ENCODE data around the gene RAPGEF5. TPM values are rescaled to one million over a fixed set of nuclear protein-coding genes. Genes with fewer than 3 reads are reported as not detected.

The RAPGEF5 gene
- total and polyA plus RNA-seq, 10 of the 15 experiments (the other 5 are each of a cell fraction or from before 2014, with no cell fraction given) = 0.38 to 4.0 (median 1.6) TPM; not detected in 1

DNA sequence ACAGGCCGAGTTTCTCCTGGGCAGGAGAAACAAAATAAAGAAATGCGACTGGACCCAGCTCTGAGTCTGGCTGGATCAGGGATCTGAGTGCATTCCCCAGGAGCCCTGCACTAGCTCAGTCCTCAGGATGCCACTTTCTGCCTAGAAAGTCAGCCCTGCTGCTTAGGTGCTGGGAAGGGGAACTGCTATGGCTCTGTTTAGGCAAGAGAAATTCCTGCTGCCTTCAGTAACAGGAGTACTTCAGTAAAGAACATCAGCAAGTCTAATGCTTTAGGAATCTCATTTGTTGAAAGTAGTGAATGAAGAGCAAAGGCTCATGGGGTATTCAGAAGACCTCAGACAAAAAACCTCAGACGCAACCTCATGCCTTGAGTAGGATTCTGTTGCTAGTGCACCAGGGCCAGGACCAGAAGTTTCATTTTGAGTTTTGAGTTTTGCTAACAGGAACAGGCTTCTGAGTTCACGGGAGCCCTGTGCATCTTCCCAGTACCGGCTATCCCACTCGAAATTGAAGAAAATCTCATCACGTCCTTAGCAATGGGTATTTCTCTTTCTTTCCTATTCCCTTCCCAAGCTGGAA is 240.4 kb downstream of the RAPGEF5 start:
- H3K9me3 ChIP-seq (replicated peaks; ENCODE audit: control insufficient read depth, insufficient read depth, low read length) = no peaks in the 10 kb centered on the region; the same call in 2 of the 3 replicates
- FAIRE-seq (peak; percentile 35), DNase-seq (ENCODE audit: low read depth, low spot score) (no peak), ATAC-seq (no peak)
- TF ChIP-seq, protein P1, sequence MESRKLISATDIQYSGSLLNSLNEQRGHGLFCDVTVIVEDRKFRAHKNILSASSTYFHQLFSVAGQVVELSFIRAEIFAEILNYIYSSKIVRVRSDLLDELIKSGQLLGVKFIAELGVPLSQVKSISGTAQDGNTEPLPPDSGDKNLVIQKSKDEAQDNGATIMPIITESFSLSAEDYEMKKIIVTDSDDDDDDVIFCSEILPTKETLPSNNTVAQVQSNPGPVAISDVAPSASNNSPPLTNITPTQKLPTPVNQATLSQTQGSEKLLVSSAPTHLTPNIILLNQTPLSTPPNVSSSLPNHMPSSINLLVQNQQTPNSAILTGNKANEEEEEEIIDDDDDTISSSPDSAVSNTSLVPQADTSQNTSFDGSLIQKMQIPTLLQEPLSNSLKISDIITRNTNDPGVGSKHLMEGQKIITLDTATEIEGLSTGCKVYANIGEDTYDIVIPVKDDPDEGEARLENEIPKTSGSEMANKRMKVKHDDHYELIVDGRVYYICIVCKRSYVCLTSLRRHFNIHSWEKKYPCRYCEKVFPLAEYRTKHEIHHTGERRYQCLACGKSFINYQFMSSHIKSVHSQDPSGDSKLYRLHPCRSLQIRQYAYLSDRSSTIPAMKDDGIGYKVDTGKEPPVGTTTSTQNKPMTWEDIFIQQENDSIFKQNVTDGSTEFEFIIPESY (IDR thresholded peaks at IDR 0.05) = no peak
- peak; percentile 36; the same call in 1 of the 2 replicates for TF ChIP-seq RUNX3 (IDR thresholded peaks at IDR 0.05; ENCODE audit: low read length)
- H2AFZ ChIP-seq (ENCODE audit: control insufficient read depth, low read depth, low read length) = no peak overlapping the region
- ChIA-PET POLR2A (no interaction called here), RAD21 (ENCODE audit: unreplicated experiment) (no interaction called here), SMC1A (ENCODE audit: uncharacterized antibody, unreplicated experiment) (interaction anchor here (0.8 kb wide), 1 partner anchor 22 kb away, joined by 3 read pairs; no protein-coding TSS in a partner anchor), CTCF (interaction anchor here (1.4 kb wide), 1 partner anchor 13 kb away, joined by 3 read pairs; no protein-coding TSS in a partner anchor)
- no TSS peak for BruUV-seq (replicated peaks)
- H3K4me1 ChIP-seq (ENCODE audit: control insufficient read depth, insufficient read depth, low read length) = peaks cover 18% of the 10 kb centered on the region; the same call in 1 of the 2 replicates
- 0 out of 4 replicates have a peak, but pooled peaks cover 0 to 1% of the 10 kb centered on the region in 2 experiments for H3K27me3 ChIP-seq (replicated peaks in 1 of 2; ENCODE audit: control insufficient read depth in 2 of 2, insufficient read depth in 2 of 2, low read length in 1 of 2)
- no peak overlapping the region for H3K27ac ChIP-seq (ENCODE audit: control insufficient read depth, insufficient read depth)
- no peak overlapping the region for H3K4me3 ChIP-seq
- no peaks in the 10 kb centered on the region for H3K79me2 ChIP-seq (ENCODE audit: control insufficient read depth, insufficient read depth, low read length)
- in situ Hi-C loops (cut with MboI) = loop anchor here (25.0 kb wide), 1 partner anchor 621 kb away; the partner anchor contains the start of gene IL6
- no peaks in the 10 kb centered on the region for H4K20me1 ChIP-seq (ENCODE audit: control insufficient read depth, insufficient read depth)
- no peak overlapping the region for H3K4me2 ChIP-seq (ENCODE audit: control insufficient read depth, insufficient read depth)
- WGBS (ENCODE audit: insufficient coverage, insufficient replicate concordance, low lambda C conversion rate, missing lambda C conversion rate) = 16% methylated on average over 7 of the region's 7 CpGs
- H3K36me3 ChIP-seq (ENCODE audit: control insufficient read depth in 2 of 2, insufficient read depth in 2 of 2, low read length in 1 of 2) = no peaks in the 10 kb centered on the region
- intact Hi-C loops (cut with micrococcal nuclease; ENCODE audit: unreplicated experiment) = no loop called here
- no peak overlapping the region for H3K9ac ChIP-seq (ENCODE audit: control insufficient read depth, insufficient read depth, low read length)

DNA sequence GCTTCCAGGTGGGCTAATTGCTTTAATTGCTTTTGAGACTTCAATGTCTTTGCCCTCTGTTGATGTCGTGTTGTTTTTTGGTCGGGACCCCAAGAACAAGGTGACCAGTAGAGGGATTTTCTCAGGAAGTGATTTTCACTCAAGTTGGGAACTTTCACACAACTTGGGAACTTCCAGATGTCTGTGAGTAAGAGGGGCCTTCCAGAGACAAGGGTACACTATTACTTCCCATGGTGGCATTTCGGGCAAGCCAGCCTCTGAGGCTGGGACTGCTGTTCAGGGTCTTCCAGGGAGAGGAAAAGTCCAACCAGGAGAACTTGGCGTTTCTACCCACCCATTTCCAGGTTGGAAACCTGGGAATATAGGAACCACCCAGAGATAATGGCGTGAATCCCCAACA is 241.3 kb downstream of the RAPGEF5 start:
- intact Hi-C loops (cut with micrococcal nuclease; ENCODE audit: unreplicated experiment) = no loop called here
- no peak for ATAC-seq
- no peaks in the 10 kb centered on the region; the same call in 2 of the 3 replicates for H3K9me3 ChIP-seq (replicated peaks; ENCODE audit: control insufficient read depth, insufficient read depth, low read length)
- CTCF ChIA-PET = interaction anchor here (0.7 to 1.4 kb wide), 2 partner anchors 12 to 22 kb away, joined by 3 to 4 read pairs; no protein-coding TSS in a partner anchor
- FAIRE-seq = no peak
- 0 out of 4 replicates have a peak, but pooled peaks cover 0 to 1% of the 10 kb centered on the region in 2 experiments for H3K27me3 ChIP-seq (replicated peaks in 1 of 2; ENCODE audit: control insufficient read depth in 2 of 2, insufficient read depth in 2 of 2, low read length in 1 of 2)
- no peak overlapping the region for H3K27ac ChIP-seq (ENCODE audit: control insufficient read depth, insufficient read depth)
- RAD21 ChIA-PET (ENCODE audit: unreplicated experiment) = interaction anchor here (1.1 kb wide), 1 partner anchor 339 kb away, joined by 3 read pairs; no protein-coding TSS in a partner anchor
- H3K36me3 ChIP-seq (ENCODE audit: control insufficient read depth in 2 of 2, insufficient read depth in 2 of 2, low read length in 1 of 2) = no peaks in the 10 kb centered on the region
- in situ Hi-C loops (cut with MboI) = loop anchor here (25.0 kb wide), 1 partner anchor 622 kb away; the partner anchor contains the start of gene IL6
- no peak for DNase-seq (ENCODE audit: low read depth, low spot score)
- no TSS peak for BruUV-seq (replicated peaks)
- POLR2A ChIA-PET = no interaction called here
- SMC1A ChIA-PET (ENCODE audit: uncharacterized antibody, unreplicated experiment) = interaction anchor here (0.6 to 2.0 kb wide), 2 partner anchors 116 to 342 kb away, joined by 3 to 5 read pairs; no protein-coding TSS in a partner anchor
- H3K4me2 ChIP-seq (ENCODE audit: control insufficient read depth, insufficient read depth) = no peak overlapping the region
- H3K79me2 ChIP-seq (ENCODE audit: control insufficient read depth, insufficient read depth, low read length) = no peaks in the 10 kb centered on the region
- WGBS (ENCODE audit: insufficient coverage, insufficient replicate concordance, low lambda C conversion rate, missing lambda C conversion rate) = 20% methylated on average over 5 of the region's 5 CpGs
- no peaks in the 10 kb centered on the region for H4K20me1 ChIP-seq (ENCODE audit: control insufficient read depth, insufficient read depth)
- no peak overlapping the region for H3K9ac ChIP-seq (ENCODE audit: control insufficient read depth, insufficient read depth, low read length)
- H3K4me3 ChIP-seq = no peak overlapping the region
- peaks cover 18% of the 10 kb centered on the region; the same call in 1 of the 2 replicates for H3K4me1 ChIP-seq (ENCODE audit: control insufficient read depth, insufficient read depth, low read length)
- no peak overlapping the region for H2AFZ ChIP-seq (ENCODE audit: control insufficient read depth, low read depth, low read length)
- TF ChIP-seq NRF1 (conservative IDR thresholded peaks at IDR 0.05; ENCODE audit: low read depth, low read length) = no peak
- no peak for TF ChIP-seq JUNB (IDR thresholded peaks at IDR 0.05)
- no peak for TF ChIP-seq CHD1 (IDR thresholded peaks at IDR 0.05; ENCODE audit: low read depth, low read length)
- TF ChIP-seq CHD4 (IDR thresholded peaks at IDR 0.05) = no peak
- no peak for TF ChIP-seq POU2F2 (IDR thresholded peaks at IDR 0.05; ENCODE audit: borderline replicate concordance, low read depth, low read length)
- no peak for TF ChIP-seq NR2F1 (conservative IDR thresholded peaks at IDR 0.05)
- no peak for TF ChIP-seq ETV6 (conservative IDR thresholded peaks at IDR 0.05 in 1 of 2, IDR thresholded peaks at IDR 0.05 in 1 of 2; ENCODE audit: borderline replicate concordance in 1 of 2, low read depth in 1 of 2)
- TF ChIP-seq RBBP5 (conservative IDR thresholded peaks at IDR 0.05) = no peak
- TF ChIP-seq, protein P2, sequence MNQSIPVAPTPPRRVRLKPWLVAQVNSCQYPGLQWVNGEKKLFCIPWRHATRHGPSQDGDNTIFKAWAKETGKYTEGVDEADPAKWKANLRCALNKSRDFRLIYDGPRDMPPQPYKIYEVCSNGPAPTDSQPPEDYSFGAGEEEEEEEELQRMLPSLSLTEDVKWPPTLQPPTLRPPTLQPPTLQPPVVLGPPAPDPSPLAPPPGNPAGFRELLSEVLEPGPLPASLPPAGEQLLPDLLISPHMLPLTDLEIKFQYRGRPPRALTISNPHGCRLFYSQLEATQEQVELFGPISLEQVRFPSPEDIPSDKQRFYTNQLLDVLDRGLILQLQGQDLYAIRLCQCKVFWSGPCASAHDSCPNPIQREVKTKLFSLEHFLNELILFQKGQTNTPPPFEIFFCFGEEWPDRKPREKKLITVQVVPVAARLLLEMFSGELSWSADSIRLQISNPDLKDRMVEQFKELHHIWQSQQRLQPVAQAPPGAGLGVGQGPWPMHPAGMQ (IDR thresholded peaks at IDR 0.05; ENCODE audit: borderline replicate concordance) = no peak
- TF ChIP-seq, protein P3, sequence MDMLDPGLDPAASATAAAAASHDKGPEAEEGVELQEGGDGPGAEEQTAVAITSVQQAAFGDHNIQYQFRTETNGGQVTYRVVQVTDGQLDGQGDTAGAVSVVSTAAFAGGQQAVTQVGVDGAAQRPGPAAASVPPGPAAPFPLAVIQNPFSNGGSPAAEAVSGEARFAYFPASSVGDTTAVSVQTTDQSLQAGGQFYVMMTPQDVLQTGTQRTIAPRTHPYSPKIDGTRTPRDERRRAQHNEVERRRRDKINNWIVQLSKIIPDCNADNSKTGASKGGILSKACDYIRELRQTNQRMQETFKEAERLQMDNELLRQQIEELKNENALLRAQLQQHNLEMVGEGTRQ (IDR thresholded peaks at IDR 0.05; ENCODE audit: borderline replicate concordance, low read depth, low read length) = no peak
- TF ChIP-seq CREM (IDR thresholded peaks at IDR 0.05; ENCODE audit: low read depth) = no peak

Measured in GM12878 (cell line).